Gastroesophageal sphincter (tissue), 3 donors: Measurements from ENCODE around the gene EXOC4.

Source experiments
- CTCF ChIP-seq, 4 experiments: fragments of 200-600 bp in 2 of 4; fragments of 450-650 bp in 2 of 4; sonication (generic) in 1 of 4; IDR thresholded peaks; one replicate each; pipeline ENCODE4 v1.5.1; 2017 to 2019; ENCODE audit warnings: antibody characterized with exemption in 4 of 4, mild to moderate bottlenecking in 2 of 4, moderate library complexity in 2 of 4
- POLR2A ChIP-seq, 2 donors: fragments of 450-650 bp; IDR thresholded peaks; one replicate each; pipeline ENCODE4 v1.6.1; 2017; ENCODE audit warnings: antibody characterized with exemption in 2 of 2, mild to moderate bottlenecking in 2 of 2, moderate library complexity in 1 of 2
- POLR2AphosphoS5 ChIP-seq: sonication (generic); formaldehyde crosslinking; IDR thresholded peaks from one replicate; pipeline ENCODE4 v1.6.1; 2017; ENCODE audit warnings: antibody characterized with exemption

GRCh38 chr7:134078991-134079390 is 826.1 kb downstream of the EXOC4 start:
- TF ChIP-seq POLR2A (IDR thresholded peaks at IDR 0.05) (no peak), CTCF (IDR thresholded peaks at IDR 0.05) (no peak), POLR2AphosphoS5 (no peak)
